GM18873 (cell line): ENCODE data around the gene PLEKHO2.
A peak's percentile ranks its signal among the peaks of the same experiment; 100 is the strongest.

Experiments used
- ATAC-seq: cut with Tn5 transposase; IDR thresholded peaks from one replicate; pipeline ENCODE4 v1.9.1; 2021; ENCODE audit warnings: mild to moderate bottlenecking, moderate library complexity, moderate number of reproducible peaks; ENCODE audit not compliant: unreplicated experiment, low FRiP score

Gene PLEKHO2

GRCh38 chr15:64824929-64825430, 16.7 kb upstream of the PLEKHO2 start:
- ATAC-seq = no peak

GRCh38 chr15:64825431-64826294, 16.1 kb upstream of the PLEKHO2 start, which contains the start of gene PIF1:
Gene PIF1, minus strand, starts transcription at chr15:64825647. Its CDS starts 1,312 bp downstream, at chr15:64824335.
- ATAC-seq = peak; percentile 77

- ATAC-seq = no peak
Observed at GRCh38 chr15:64828985-64829384, 12.7 kb upstream of the PLEKHO2 start.

GRCh38 chr15:64833690-64834089, 8.0 kb upstream of the PLEKHO2 start:
- no peak for ATAC-seq

- ATAC-seq = no peak
Observed at GRCh38 chr15:64836023-64836536, 5.6 kb upstream of the PLEKHO2 start.

- no peak for ATAC-seq
Observed at GRCh38 chr15:64837502-64837901, 4.2 kb upstream of the PLEKHO2 start.

- ATAC-seq = no peak
Observed at GRCh38 chr15:64841060-64841343, 713 bp upstream of the PLEKHO2 start.

- ATAC-seq = no peak
Observed at GRCh38 chr15:64842096-64842939, 603 bp downstream of the PLEKHO2 start.

GRCh38 chr15:64842986-64843561, 1.4 kb downstream of the PLEKHO2 start:
- ATAC-seq = no peak

GRCh38 chr15:64843991-64844390, 2.3 kb downstream of the PLEKHO2 start:
- no peak for ATAC-seq

GRCh38 chr15:64844576-64845145, 2.9 kb downstream of the PLEKHO2 start:
- no peak for ATAC-seq

GRCh38 chr15:64845183-64845611, 3.5 kb downstream of the PLEKHO2 start:
- ATAC-seq = no peak

GRCh38 chr15:64845831-64846595, 4.3 kb downstream of the PLEKHO2 start:
- no peak for ATAC-seq

GRCh38 chr15:64847016-64847415, 5.3 kb downstream of the PLEKHO2 start:
- no peak for ATAC-seq

- ATAC-seq = no peak
Observed at GRCh38 chr15:64847448-64847847, 5.7 kb downstream of the PLEKHO2 start.

GRCh38 chr15:64847876-64848716, 6.4 kb downstream of the PLEKHO2 start:
- no peak for ATAC-seq

- no peak for ATAC-seq
Observed at GRCh38 chr15:64850778-64851502, 9.2 kb downstream of the PLEKHO2 start.

GRCh38 chr15:64851503-64851840, 9.8 kb downstream of the PLEKHO2 start:
- ATAC-seq = no peak
